Epithelial cell of proximal tubule (primary cell): ENCODE data around the gene AUTS2. TPM values are rescaled to one million over a fixed set of nuclear protein-coding genes. Genes with fewer than 3 reads are reported as not detected.

Experiments used
- DNase-seq: peaks from one replicate; pipeline ENCODE4 v3.0.0-alpha.2; 2011; ENCODE audit warnings: low read depth
- H3K4me3 ChIP-seq: 2 replicates; pipeline ENCODE4 v1.5.1; 2011; ENCODE audit warnings: low read depth, mild to moderate bottlenecking, low read length
- total RNA-seq: library from RNA; depleted of rRNA; stranded (reverse); fragments of >200 nt; gene quantifications from 2 replicates; pipeline ENCODE4 v1.2.3, GENCODE V29; 2015
- TF ChIP-seq, protein P1 (sequence below): conservative IDR thresholded peaks from 2 replicates; pipeline ENCODE4 v1.5.1; 2012; ENCODE audit warnings: low read depth, mild to moderate bottlenecking, low read length

Gene AUTS2
- total RNA-seq, 1 donor from 2014 or later = 10.0 TPM

DNA sequence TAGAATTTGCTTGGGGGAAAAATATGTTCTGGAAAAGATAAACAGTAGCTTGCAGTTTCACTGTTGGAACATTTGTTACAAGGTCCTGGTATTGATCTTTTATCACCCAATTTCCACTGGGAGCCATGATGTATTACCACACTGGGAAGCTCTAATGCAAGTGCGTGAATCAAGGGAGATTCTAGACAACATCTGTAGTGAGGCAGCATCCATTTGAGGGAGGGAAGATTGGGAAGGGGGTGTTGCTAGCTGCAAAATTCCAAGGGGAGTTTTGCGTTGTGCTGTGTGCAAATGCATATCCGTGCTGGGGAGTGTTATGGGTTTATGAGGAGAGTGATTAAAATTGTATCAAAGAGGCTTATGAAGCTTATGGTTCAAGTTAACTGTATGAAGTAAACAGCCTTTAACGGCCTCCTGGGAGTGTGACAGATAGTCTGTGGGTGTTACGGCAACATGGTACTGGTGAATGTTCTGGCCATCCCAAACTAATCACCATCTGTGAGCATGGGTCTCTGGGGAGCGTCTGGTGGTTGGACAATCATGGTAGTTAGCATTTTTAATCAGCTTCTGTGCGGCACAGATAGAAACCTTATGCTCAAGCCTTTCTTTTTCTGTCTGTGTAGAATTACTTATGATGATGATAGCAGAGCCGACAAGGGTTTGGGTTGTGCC is 931.8 kb downstream of the AUTS2 start:
- no peak overlapping the region for H3K4me3 ChIP-seq
- TF ChIP-seq, protein P1, sequence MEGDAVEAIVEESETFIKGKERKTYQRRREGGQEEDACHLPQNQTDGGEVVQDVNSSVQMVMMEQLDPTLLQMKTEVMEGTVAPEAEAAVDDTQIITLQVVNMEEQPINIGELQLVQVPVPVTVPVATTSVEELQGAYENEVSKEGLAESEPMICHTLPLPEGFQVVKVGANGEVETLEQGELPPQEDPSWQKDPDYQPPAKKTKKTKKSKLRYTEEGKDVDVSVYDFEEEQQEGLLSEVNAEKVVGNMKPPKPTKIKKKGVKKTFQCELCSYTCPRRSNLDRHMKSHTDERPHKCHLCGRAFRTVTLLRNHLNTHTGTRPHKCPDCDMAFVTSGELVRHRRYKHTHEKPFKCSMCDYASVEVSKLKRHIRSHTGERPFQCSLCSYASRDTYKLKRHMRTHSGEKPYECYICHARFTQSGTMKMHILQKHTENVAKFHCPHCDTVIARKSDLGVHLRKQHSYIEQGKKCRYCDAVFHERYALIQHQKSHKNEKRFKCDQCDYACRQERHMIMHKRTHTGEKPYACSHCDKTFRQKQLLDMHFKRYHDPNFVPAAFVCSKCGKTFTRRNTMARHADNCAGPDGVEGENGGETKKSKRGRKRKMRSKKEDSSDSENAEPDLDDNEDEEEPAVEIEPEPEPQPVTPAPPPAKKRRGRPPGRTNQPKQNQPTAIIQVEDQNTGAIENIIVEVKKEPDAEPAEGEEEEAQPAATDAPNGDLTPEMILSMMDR = no peak
- no peak for DNase-seq

- no peak for DNase-seq
- H3K4me3 ChIP-seq = no peak overlapping the region
- TF ChIP-seq, protein P1 = no peak
Measured at GRCh38 chr7:70533614-70534013, 935.3 kb downstream of the AUTS2 start.

DNA sequence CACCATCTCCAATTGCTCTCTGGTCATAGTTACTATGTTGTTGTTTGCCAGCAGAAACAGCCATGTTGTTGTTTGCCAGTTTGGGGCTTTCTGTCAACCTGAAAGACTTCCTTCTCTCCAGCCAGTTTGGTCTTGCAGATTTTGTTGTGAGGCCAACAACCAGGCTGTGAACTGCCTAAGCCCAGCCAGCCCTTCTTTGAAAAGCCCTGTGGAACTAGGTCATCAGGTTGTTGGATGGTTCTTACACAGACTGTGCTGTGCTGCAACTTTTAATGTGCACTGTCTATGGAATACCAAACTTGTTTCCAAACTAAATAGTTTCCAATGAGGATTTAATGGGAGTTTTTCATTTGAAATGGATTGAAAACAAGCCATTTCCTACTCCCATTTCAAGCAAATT is 940.9 kb downstream of the AUTS2 start:
- TF ChIP-seq, protein P1 = no peak
- H3K4me3 ChIP-seq = no peak overlapping the region
- DNase-seq = no peak

GRCh38 chr7:70539617-70540016 is 941.3 kb downstream of the AUTS2 start:
- no peak overlapping the region for H3K4me3 ChIP-seq
- no peak for DNase-seq
- TF ChIP-seq, protein P1 = no peak

- no peak for DNase-seq
- TF ChIP-seq, protein P1 = no peak
- H3K4me3 ChIP-seq = no peak overlapping the region
Measured at GRCh38 chr7:70540641-70541040, 942.4 kb downstream of the AUTS2 start.

- TF ChIP-seq, protein P1 = no peak
- no peak overlapping the region for H3K4me3 ChIP-seq
- no peak for DNase-seq
Measured at GRCh38 chr7:70542750-70543376, 944.6 kb downstream of the AUTS2 start.

DNA sequence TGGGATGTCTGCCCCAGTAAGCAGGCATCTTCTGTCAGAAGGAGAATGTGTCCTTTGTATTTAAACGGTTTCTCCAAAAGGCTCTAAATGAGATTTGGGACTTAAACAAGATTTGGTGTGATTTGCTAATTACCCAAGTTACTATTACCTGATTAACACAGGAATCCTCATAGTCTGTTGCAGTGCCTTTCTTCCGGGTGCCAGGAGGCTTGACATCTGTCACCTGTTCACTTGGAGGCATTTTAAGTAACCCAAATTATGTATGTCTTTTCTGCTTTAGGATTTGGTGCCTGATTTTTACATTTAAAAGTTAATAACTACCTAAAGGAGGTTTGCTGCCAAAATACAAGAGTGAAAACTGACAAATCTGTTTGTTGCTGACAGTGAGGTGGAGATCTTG is 945.7 kb downstream of the AUTS2 start:
- no peak overlapping the region for H3K4me3 ChIP-seq
- TF ChIP-seq, protein P1 = no peak
- no peak for DNase-seq
